Fibroblast of lung (primary cell): ENCODE data around the gene ZBTB22. TPM values are rescaled to one million over a fixed set of nuclear protein-coding genes. Genes with fewer than 3 reads are reported as not detected.

Source experiments
- DNase-seq, 2 donors: peaks; one replicate each; pipeline versions ENCODE4 v3.0.0 to v3.0.0-alpha.2; 2010; ENCODE audit warnings: low read depth in 2 of 2
- H2AFZ ChIP-seq: 2 replicates; pipeline ENCODE4 v1.5.1; 2012; ENCODE audit warnings: low read length, control low read depth, inconsistent platforms
- H3K27ac ChIP-seq: 2 replicates; pipeline ENCODE4 v1.5.1; 2011; ENCODE audit warnings: low read length, control low read depth; ENCODE audit not compliant: insufficient read depth
- H3K27me3 ChIP-seq: 2 replicates; pipeline ENCODE4 v1.5.1; 2011; ENCODE audit warnings: mild to moderate bottlenecking, low read length; ENCODE audit not compliant: control insufficient read depth, insufficient read depth
- H3K36me3 ChIP-seq: 2 replicates; pipeline ENCODE4 v1.5.1; 2011; ENCODE audit warnings: low read length; ENCODE audit not compliant: control insufficient read depth, insufficient read depth
- H3K4me1 ChIP-seq: 2 replicates; pipeline ENCODE4 v1.5.1; 2011; ENCODE audit warnings: low read length; ENCODE audit not compliant: control insufficient read depth, insufficient read depth; ENCODE audit errors: extremely low read depth
- H3K4me2 ChIP-seq: 2 replicates; pipeline ENCODE4 v1.5.1; 2011; ENCODE audit warnings: low read length, control low read depth; ENCODE audit not compliant: insufficient read depth; ENCODE audit errors: extremely low read depth
- H3K4me3 ChIP-seq, 4 experiments: fragments of 200-600 bp in 1 of 4; sonication (generic) in 1 of 4; replicated peaks in 1 of 4; 2 replicates each; pipeline ENCODE4 v1.5.1; 2011 to 2016; ENCODE audit warnings: low read length in 4 of 4, low read depth in 3 of 4, mild to moderate bottlenecking in 3 of 4, control low read depth in 2 of 4, inconsistent platforms in 1 of 4, mixed read lengths in 1 of 4; ENCODE audit not compliant: insufficient read depth in 1 of 4; ENCODE audit errors: control extremely low read depth in 1 of 4
- H3K79me2 ChIP-seq: 2 replicates; pipeline ENCODE4 v1.5.1; 2012; ENCODE audit warnings: mild to moderate bottlenecking, low read length, inconsistent platforms; ENCODE audit not compliant: control insufficient read depth, insufficient read depth
- H3K9ac ChIP-seq: 2 replicates; pipeline ENCODE4 v1.5.1; 2011; ENCODE audit warnings: mild to moderate bottlenecking, low read length, control low read depth; ENCODE audit not compliant: insufficient read depth
- H3K9me3 ChIP-seq: 2 replicates; pipeline ENCODE4 v1.5.1; 2012; ENCODE audit warnings: low read depth, low read length; ENCODE audit not compliant: control insufficient read depth, insufficient read depth
- H4K20me1 ChIP-seq: 2 replicates; pipeline ENCODE4 v1.5.1; 2011; ENCODE audit warnings: low read length; ENCODE audit not compliant: control insufficient read depth, insufficient read depth; ENCODE audit errors: extremely low read depth
- CTCF ChIP-seq, 2 donors: IDR thresholded peaks in 1 of 2; conservative IDR thresholded peaks in 1 of 2; 1 replicate in 1 of 2; 2 replicates in 1 of 2; pipeline ENCODE4 v1.5.1; 2011 to 2012; ENCODE audit warnings: low read length in 2 of 2, control low read depth in 1 of 2, inconsistent platforms in 1 of 2, low read depth in 1 of 2, mild to moderate bottlenecking in 1 of 2
- EZH2 ChIP-seq: IDR thresholded peaks from 2 replicates; pipeline ENCODE4 v1.5.1; 2012; ENCODE audit warnings: low read length, control low read depth, mild to moderate bottlenecking; ENCODE audit errors: missing control alignments
- polyA plus RNA-seq, 2 donors: library from polyadenylated mRNA; depleted of rRNA in 1 of 2; stranded (reverse) in 1 of 2; unstranded in 1 of 2; fragments of >200 nt; gene quantifications; 2 replicates each; pipeline ENCODE4 v1.2.1, GENCODE V29; 2011 to 2012; ENCODE audit warnings: missing spikeins in 1 of 2
- total RNA-seq: library from RNA; depleted of rRNA; stranded (reverse); fragments of >200 nt; gene quantifications from 2 replicates; pipeline ENCODE4 v1.2.1, GENCODE V29; 2014

The ZBTB22 gene
- total and polyA plus RNA-seq, 2 donors (not counting 1 experiment from before 2014, with no cell fraction given): 8.9 to 31.2 TPM

DNA sequence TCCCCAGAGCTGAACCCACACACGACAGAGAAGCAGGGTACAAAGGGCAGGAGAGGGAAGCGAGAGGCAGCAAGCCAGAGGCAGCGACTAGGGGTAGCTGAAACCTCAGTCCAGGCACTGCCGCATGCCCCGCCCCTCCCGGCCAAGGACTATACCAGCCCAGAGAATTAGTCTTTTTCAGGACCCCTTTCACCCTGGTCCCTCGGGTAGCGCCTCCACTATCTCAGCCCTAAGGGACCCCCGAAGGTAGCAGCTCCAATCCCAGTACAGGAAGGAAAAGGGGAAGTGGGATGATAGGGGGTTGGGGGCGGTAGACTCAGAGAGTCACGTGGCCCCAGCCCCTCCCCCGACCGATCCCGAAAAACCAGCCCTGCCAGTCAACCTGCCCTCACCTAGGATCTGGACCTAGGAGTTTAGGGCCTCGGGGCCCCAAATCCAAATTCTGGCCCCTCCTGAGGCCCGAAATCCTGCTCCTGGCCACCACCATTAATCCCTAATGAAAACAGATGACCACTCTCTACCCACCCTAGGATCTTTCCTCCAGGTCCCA is 20.1 kb downstream of the ZBTB22 start:
- TF ChIP-seq EZH2 (no peak), CTCF (conservative IDR thresholded peaks at IDR 0.05 in 1 of 2, IDR thresholded peaks at IDR 0.05 in 1 of 2; ENCODE audit: low read depth in 1 of 2, low read length in 2 of 2) (no peak)
- Histone ChIP-seq H3K79me2 (peaks cover 3% of the 10 kb centered on the region), H2AFZ (no peak overlapping the region), H3K27me3 (no peaks in the 10 kb centered on the region), H3K4me1 (peaks cover 2% of the 10 kb centered on the region), H3K4me3 (peak overlapping the region; percentile 24 to 81 (median 54)), H3K27ac (peak overlapping the region; percentile 48), H3K9ac (peak overlapping the region; percentile 65), H3K4me2 (peak overlapping the region; percentile 44), H4K20me1 (no peaks in the 10 kb centered on the region), H3K36me3 (peaks cover 8% of the 10 kb centered on the region), H3K9me3 (no peaks in the 10 kb centered on the region)
- DNase-seq: no peak

DNA sequence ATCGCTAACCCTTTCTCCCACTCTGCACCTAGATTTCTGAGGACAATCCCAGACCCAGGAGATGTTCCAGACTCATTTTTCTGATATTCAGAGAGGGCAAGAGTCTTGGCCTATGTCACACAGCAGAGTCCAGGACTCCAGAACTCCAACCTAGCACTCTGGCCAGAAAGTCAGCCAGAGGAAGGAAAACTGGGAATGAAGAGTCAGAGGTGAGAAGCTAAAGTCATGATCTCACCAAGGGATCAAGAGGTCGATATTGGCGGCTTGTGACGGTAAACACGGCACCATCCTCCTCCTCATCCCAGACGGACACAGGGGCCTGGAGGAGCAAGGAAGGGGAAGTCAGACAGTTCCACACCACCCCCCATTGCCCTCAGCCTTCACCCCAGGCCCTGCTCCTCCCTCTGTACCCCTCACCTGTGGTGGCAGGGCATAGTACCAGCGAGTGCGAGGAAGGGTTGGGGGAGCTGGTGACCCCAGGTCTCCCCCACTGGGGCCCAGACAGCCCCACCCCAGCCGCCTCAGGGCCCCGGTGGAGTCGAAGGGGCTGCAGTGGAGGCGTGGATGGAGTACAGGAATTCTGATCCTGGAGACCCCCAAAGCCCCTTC is 20.6 kb downstream of the ZBTB22 start:
- Histone ChIP-seq H3K27me3 (no peaks in the 10 kb centered on the region), H3K79me2 (peaks cover 3% of the 10 kb centered on the region), H3K27ac (no peak overlapping the region), H3K36me3 (peaks cover 12% of the 10 kb centered on the region), H3K4me2 (peak overlapping the region; percentile 44), H3K9ac (peak overlapping the region; percentile 65), H4K20me1 (no peaks in the 10 kb centered on the region), H3K9me3 (no peaks in the 10 kb centered on the region), H2AFZ (no peak overlapping the region), H3K4me1 (peaks cover 2% of the 10 kb centered on the region), H3K4me3 (peak overlapping the region in 2 of 4 experiments; percentile 80 to 81)
- no peak for DNase-seq
- TF ChIP-seq EZH2 (no peak), CTCF (conservative IDR thresholded peaks at IDR 0.05 in 1 of 2, IDR thresholded peaks at IDR 0.05 in 1 of 2; ENCODE audit: low read depth in 1 of 2, low read length in 2 of 2) (no peak)

GRCh38 chr6:33295621-33296369 is 21.7 kb downstream of the ZBTB22 start:
- H3K79me2 ChIP-seq: peaks cover under 1% of the 10 kb centered on the region
- peaks cover 2% of the 10 kb centered on the region for H3K4me1 ChIP-seq
- H3K9me3 ChIP-seq: no peaks in the 10 kb centered on the region
- no peak overlapping the region for H3K27ac ChIP-seq
- no peak for DNase-seq
- no peak overlapping the region for H3K4me2 ChIP-seq
- TF ChIP-seq CTCF (conservative IDR thresholded peaks at IDR 0.05 in 1 of 2, IDR thresholded peaks at IDR 0.05 in 1 of 2; ENCODE audit: low read depth in 1 of 2, low read length in 2 of 2): no peak
- TF ChIP-seq EZH2: no peak
- no peaks in the 10 kb centered on the region for H4K20me1 ChIP-seq
- no peaks in the 10 kb centered on the region for H3K27me3 ChIP-seq
- H3K9ac ChIP-seq: no peak overlapping the region
- H2AFZ ChIP-seq: no peak overlapping the region
- H3K36me3 ChIP-seq: peaks cover 16% of the 10 kb centered on the region
- H3K4me3 ChIP-seq: no peak overlapping the region
